HCT116 (cell line): ENCODE results near the gene ACTL7B. TPM values are rescaled to one million over a fixed set of nuclear protein-coding genes. Genes with fewer than 3 reads are reported as not detected.
A peak's percentile ranks its signal among the peaks of the same experiment; 100 is the strongest.

Experiments
- ATAC-seq: fragments of 200-7000 bp; cut with Tn5 transposase; 2 replicates; pipeline ENCODE4 v1.9.1; 2020; ENCODE audit warnings: mild to moderate bottlenecking, moderate library complexity
- BruUV-seq: library from RNA; stranded (reverse); fragments of 400-500 nt; replicated peaks from 2 replicates; lab custom pipeline; 2021; lab: Mats Ljungman, UMichigan
- CTCF ChIA-PET: fragments of 300-600 bp; sonication (Branson Sonifier 250); formaldehyde crosslinking; loops from one replicate; lab custom pipeline; 2021; ENCODE audit warnings: antibody characterized with exemption; lab: Charles Lee
- POLR2A ChIA-PET: fragments of 300-600, 350-600 bp; sonication (Branson Sonifier 250); formaldehyde crosslinking; loops from one replicate; lab custom pipeline; 2021; ENCODE audit warnings: antibody characterized with exemption; lab: Charles Lee
- RAD21 ChIA-PET, 2 experiments: fragments of 300-600 bp; sonication (Branson Sonifier 250); formaldehyde crosslinking; loops; one replicate each; lab custom pipeline; 2023; ENCODE audit warnings: low total read pairs in 2 of 2; ENCODE audit not compliant: uncharacterized antibody in 2 of 2, unreplicated experiment in 2 of 2, low non-redundant PET in 1 of 2; lab: Charles Lee
- DNase-seq: peaks from one replicate; pipeline ENCODE4 v3.0.0-alpha.2; 2010; ENCODE audit warnings: low read depth, low spot score
- H2AFZ ChIP-seq: fragments of 200-600 bp; shearing (Covaris generic), sonication (generic); 2 replicates; pipeline ENCODE4 v1.6.1; 2017; ENCODE audit warnings: low read depth, mixed run types, mixed read lengths, antibody characterized with exemption, low read length; ENCODE audit not compliant: poor library complexity, severe bottlenecking
- H3K27ac ChIP-seq: 2 replicates; pipeline ENCODE4 v1.5.1; 2012; ENCODE audit warnings: low read depth, low read length
- H3K27me3 ChIP-seq: fragments of 200-600 bp; sonication (generic); 2 replicates; pipeline ENCODE4 v1.6.1; 2016; ENCODE audit warnings: mixed run types, low read length, mixed read lengths; ENCODE audit not compliant: insufficient read depth
- H3K36me3 ChIP-seq, 2 experiments: fragments of 200-500 bp in 1 of 2; fragments of 200-600 bp in 1 of 2; sonication (Bioruptor generic) in 1 of 2; sonication (generic) in 1 of 2; 2 replicates each; pipeline versions ENCODE4 v1.5.1 to v1.6.1; 2014 to 2016; ENCODE audit warnings: low read length in 2 of 2, inconsistent platforms in 1 of 2, mixed read lengths in 1 of 2, mixed run types in 1 of 2; ENCODE audit not compliant: insufficient read depth in 2 of 2, control insufficient read depth in 1 of 2
- H3K4me1 ChIP-seq, 2 experiments: fragments of 200-600 bp in 1 of 2; sonication (generic) in 1 of 2; 2 replicates each; pipeline versions ENCODE4 v1.5.1 to v1.6.1; 2012 to 2017; ENCODE audit warnings: low read length in 2 of 2, inconsistent platforms in 1 of 2, mild to moderate bottlenecking in 1 of 2, mixed read lengths in 1 of 2, mixed run types in 1 of 2, moderate library complexity in 1 of 2; ENCODE audit not compliant: insufficient read depth in 2 of 2, control insufficient read depth in 1 of 2
- H3K4me2 ChIP-seq: fragments of 200-600 bp; sonication (generic); 2 replicates; pipeline ENCODE4 v1.6.1; 2017; ENCODE audit warnings: mixed run types, low read length, mixed read lengths
- H3K4me3 ChIP-seq, 2 experiments: fragments of 200-600 bp in 1 of 2; sonication (generic) in 1 of 2; replicated peaks in 1 of 2; 2 replicates each; pipeline ENCODE4 v1.5.1; 2011 to 2016; ENCODE audit warnings: low read length in 2 of 2, control low read depth in 1 of 2, low read depth in 1 of 2, mild to moderate bottlenecking in 1 of 2, mixed read lengths in 1 of 2, mixed run types in 1 of 2
- H3K79me2 ChIP-seq: fragments of 200-600 bp; sonication (generic); 2 replicates; pipeline ENCODE4 v1.6.1; 2017; ENCODE audit warnings: mild to moderate bottlenecking, mixed run types, low read length, moderate library complexity, mixed read lengths; ENCODE audit not compliant: insufficient read depth
- H3K9ac ChIP-seq: fragments of 200-600 bp; sonication (generic); 2 replicates; pipeline ENCODE4 v1.6.1; 2016; ENCODE audit warnings: low read length, mixed read lengths
- H3K9me2 ChIP-seq: fragments of 200-600 bp; sonication (generic), shearing (Covaris generic); 2 replicates; pipeline ENCODE4 v1.6.1; 2017; ENCODE audit warnings: mixed run types, mild to moderate bottlenecking, moderate library complexity; ENCODE audit not compliant: insufficient read depth
- H3K9me3 ChIP-seq, 2 experiments: fragments of 200-500 bp in 1 of 2; fragments of 200-600 bp in 1 of 2; sonication (Bioruptor generic) in 1 of 2; sonication (generic) in 1 of 2; 2 replicates each; pipeline ENCODE4 v1.6.1; 2014 to 2017; ENCODE audit warnings: low read length in 2 of 2, mixed read lengths in 2 of 2, inconsistent platforms in 1 of 2, low read depth in 1 of 2, mild to moderate bottlenecking in 1 of 2, mixed run types in 1 of 2, moderate library complexity in 1 of 2; ENCODE audit not compliant: control insufficient read depth in 1 of 2, insufficient read depth in 1 of 2
- H4K20me1 ChIP-seq: fragments of 200-600 bp; sonication (generic), shearing (Covaris generic); 2 replicates; pipeline ENCODE4 v1.6.1; 2017; ENCODE audit warnings: mixed run types, mild to moderate bottlenecking, moderate library complexity; ENCODE audit not compliant: insufficient read depth
- ATF3 ChIP-seq: IDR thresholded peaks from 2 replicates; pipeline ENCODE4 v1.6.1; 2012
- CBX3 ChIP-seq: IDR thresholded peaks from 2 replicates; pipeline ENCODE4 v1.6.1; 2012; ENCODE audit warnings: low read depth
- CEBPB ChIP-seq: IDR thresholded peaks from 2 replicates; pipeline ENCODE4 v1.6.1; 2012; ENCODE audit warnings: low read depth
- FOSL1 ChIP-seq: IDR thresholded peaks from 2 replicates; pipeline ENCODE4 v1.6.1; 2012; ENCODE audit warnings: low read depth
- JUND ChIP-seq: IDR thresholded peaks from 2 replicates; pipeline ENCODE4 v1.6.1; 2012
- POLR2A ChIP-seq: IDR thresholded peaks from 2 replicates; pipeline ENCODE4 v1.7.0; 2011; ENCODE audit warnings: borderline replicate concordance; ENCODE audit not compliant: insufficient read depth, insufficient read length; ENCODE audit errors: extremely low read depth
- TCF7L2 ChIP-seq: IDR thresholded peaks from 2 replicates; pipeline ENCODE4 v1.7.0; 2011; ENCODE audit warnings: borderline replicate concordance, inconsistent platforms; ENCODE audit not compliant: insufficient read depth, insufficient read length; ENCODE audit errors: extremely low read depth
- ZFX ChIP-seq: fragments of 450-650 bp; IDR thresholded peaks from 2 replicates; pipeline ENCODE4 v1.6.1; 2017
- ZNF274 ChIP-seq: fragments of 200-500 bp; sonication (Bioruptor generic); IDR thresholded peaks from 2 replicates; pipeline ENCODE4 v1.6.1; 2014; ENCODE audit warnings: mild to moderate bottlenecking, low read depth, low read length, inconsistent platforms
- intact Hi-C: fragments of 100-400 bp; cut with micrococcal nuclease; formaldehyde crosslinking; loops from 2 replicates; pipeline ENCODE4 v1.10.0; 2022
- total RNA-seq: library from RNA; stranded (reverse); gene quantifications from one replicate; pipeline ENCODE4 v1.2.1, GENCODE V29; 2021; ENCODE audit not compliant: unreplicated experiment
- TF ChIP-seq, protein P1 (sequence below): IDR thresholded peaks from 2 replicates; pipeline ENCODE4 v1.6.1; 2012

The ACTL7B gene
- total RNA-seq, 1 experiment from 2014 or later = not detected

DNA sequence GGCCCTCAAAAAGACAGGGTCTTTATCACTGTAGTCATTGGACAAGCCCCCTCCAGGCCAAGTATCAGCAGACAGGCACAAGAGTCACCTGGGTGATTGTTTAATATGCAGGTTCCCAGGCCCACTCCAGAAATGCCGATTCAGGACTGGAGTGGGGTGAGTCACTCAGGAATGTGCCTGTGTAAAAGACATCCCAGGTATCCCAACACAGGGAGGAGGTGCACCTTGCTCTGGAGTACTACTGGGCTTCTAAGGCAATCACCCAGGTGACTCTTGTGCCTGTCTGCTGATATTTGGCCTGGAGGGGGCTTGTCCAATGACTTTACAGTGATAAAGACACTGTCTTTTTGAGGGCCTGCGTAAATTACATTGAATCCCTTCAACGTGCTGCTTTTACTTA, 40.6 kb downstream of the ACTL7B start:
- Histone ChIP-seq H3K27me3 (no peaks in the 10 kb centered on the region), H3K9ac (no peak overlapping the region), H3K36me3 (no peaks in the 10 kb centered on the region), H3K4me3 (no peak overlapping the region), H3K9me2 (no peaks in the 10 kb centered on the region), H4K20me1 (no peaks in the 10 kb centered on the region), H3K27ac (no peak overlapping the region), H3K4me2 (peak overlapping the region; percentile 6; the same call in 1 of the 2 replicates), H3K4me1 (peaks cover 3 to 23% of the 10 kb centered on the region in 2 experiments; a peak in 3 of 4 replicates), H3K79me2 (no peaks in the 10 kb centered on the region), H3K9me3 (no peaks in the 10 kb centered on the region), H2AFZ (peak overlapping the region; percentile 27)
- RAD21 ChIA-PET = no interaction called here
- DNase-seq = peak; percentile 27
- TF ChIP-seq TCF7L2 (no peak), CEBPB (no peak), ATF3 (0 out of 2 replicates have a peak, but pooled peaks have one; percentile 36), FOSL1 (peak; percentile 82), POLR2A (no peak), JUND (peak; percentile 74), ZNF274 (no peak), ZFX (no peak), CBX3 (peak; percentile 53; the same call in 1 of the 2 replicates)
- TF ChIP-seq, protein P1, sequence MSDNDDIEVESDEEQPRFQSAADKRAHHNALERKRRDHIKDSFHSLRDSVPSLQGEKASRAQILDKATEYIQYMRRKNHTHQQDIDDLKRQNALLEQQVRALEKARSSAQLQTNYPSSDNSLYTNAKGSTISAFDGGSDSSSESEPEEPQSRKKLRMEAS = 0 out of 2 replicates have a peak, but pooled peaks have one; percentile 16
- POLR2A ChIA-PET = no interaction called here
- CTCF ChIA-PET = interaction anchor here (1.5 to 1.8 kb wide), 4 partner anchors 38 to 1393 kb away, joined by 4 to 15 read pairs (median 6); no protein-coding TSS in a partner anchor
- peak; percentile 93 for ATAC-seq
- intact Hi-C loops = loop anchor here (10.0 kb wide), 1 partner anchor 1390 kb away; no protein-coding TSS in a partner anchor
- no TSS peak for BruUV-seq
